Fibroblast of mammary gland (primary cell): ENCODE data around the gene PCID2.

Experiments
- DNase-seq: peaks from one replicate; pipeline ENCODE4 v3.0.0-alpha.2; 2010; ENCODE audit warnings: low read depth
- H3K4me3 ChIP-seq: 2 replicates; pipeline ENCODE4 v1.5.1; 2011; ENCODE audit warnings: low read depth, mild to moderate bottlenecking, low read length, moderate library complexity; ENCODE audit not compliant: control insufficient read depth
- TF ChIP-seq, protein P1 (sequence below): conservative IDR thresholded peaks from 2 replicates; pipeline ENCODE4 v1.5.1; 2011; ENCODE audit warnings: low read depth, low read length, inconsistent platforms; ENCODE audit not compliant: control insufficient read depth, insufficient read depth

The PCID2 gene

DNA sequence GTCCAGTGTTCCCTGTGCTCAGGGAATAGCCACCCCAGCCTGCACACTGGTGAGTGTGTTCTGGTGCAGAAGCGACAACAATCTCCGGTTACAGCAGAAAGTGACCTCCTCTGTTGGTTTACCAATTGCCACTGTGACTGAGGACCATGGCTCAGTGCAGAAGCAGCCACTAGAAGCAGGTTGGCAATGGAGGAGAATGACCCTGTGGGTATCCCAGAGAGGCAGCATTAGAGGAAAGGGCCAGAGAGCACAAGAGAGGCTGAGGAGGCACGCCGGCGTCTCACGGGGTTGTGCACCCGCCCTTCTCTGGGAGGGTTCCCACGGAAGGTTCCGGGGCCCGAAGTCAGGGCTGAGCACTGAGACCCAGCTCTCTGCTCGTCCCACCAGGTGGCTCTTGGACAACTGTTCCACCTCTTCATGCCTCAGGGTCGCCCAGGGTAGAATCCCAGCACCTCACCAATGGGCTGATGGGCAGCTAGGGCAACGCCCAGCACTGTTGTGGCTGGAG, 36.0 kb downstream of the PCID2 start:
- no peak overlapping the region for H3K4me3 ChIP-seq
- TF ChIP-seq, protein P1, sequence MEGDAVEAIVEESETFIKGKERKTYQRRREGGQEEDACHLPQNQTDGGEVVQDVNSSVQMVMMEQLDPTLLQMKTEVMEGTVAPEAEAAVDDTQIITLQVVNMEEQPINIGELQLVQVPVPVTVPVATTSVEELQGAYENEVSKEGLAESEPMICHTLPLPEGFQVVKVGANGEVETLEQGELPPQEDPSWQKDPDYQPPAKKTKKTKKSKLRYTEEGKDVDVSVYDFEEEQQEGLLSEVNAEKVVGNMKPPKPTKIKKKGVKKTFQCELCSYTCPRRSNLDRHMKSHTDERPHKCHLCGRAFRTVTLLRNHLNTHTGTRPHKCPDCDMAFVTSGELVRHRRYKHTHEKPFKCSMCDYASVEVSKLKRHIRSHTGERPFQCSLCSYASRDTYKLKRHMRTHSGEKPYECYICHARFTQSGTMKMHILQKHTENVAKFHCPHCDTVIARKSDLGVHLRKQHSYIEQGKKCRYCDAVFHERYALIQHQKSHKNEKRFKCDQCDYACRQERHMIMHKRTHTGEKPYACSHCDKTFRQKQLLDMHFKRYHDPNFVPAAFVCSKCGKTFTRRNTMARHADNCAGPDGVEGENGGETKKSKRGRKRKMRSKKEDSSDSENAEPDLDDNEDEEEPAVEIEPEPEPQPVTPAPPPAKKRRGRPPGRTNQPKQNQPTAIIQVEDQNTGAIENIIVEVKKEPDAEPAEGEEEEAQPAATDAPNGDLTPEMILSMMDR, result no peak
- DNase-seq, result no peak

DNA sequence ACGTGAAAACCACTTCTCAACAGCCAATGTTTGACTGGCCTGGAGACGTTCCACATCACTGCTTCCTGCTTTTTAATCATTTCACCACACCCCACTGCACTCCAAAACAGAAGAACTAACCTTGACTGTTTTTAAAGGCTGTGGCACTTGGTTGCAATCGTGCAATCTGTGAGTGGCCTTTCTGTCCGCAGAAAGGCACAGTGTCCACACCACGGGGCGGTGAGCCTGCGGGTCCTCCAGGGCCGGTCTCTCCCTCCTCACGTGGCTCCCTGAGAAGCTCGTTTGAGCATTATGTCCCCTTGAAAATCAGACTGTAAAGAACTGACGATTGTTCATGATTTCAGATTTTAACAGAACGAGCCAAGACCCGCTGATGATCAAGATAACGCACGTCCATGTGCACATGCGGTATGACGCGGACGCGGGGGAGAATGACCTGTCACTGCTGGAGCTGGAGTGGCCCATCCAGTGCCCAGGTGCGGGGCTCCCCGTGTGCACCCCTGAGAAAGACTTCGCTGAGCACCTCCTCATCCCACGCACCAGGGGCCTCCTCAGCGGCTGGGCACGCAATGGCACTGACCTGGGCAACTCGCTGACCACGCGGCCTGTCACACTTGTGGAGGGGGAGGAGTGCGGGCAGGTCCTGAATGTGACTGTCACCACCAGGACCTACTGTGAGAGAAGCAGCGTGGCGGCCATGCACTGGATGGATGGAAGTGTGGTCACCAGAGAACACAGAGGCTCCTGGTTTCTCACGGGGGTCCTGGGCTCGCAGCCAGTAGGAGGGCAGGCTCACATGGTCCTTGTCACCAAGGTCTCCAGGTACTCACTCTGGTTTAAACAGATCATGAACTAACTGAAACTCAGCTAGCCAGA, 37.0 kb downstream of the PCID2 start:
- no peak overlapping the region for H3K4me3 ChIP-seq
- no peak for DNase-seq
- TF ChIP-seq, protein P1, result no peak

DNA sequence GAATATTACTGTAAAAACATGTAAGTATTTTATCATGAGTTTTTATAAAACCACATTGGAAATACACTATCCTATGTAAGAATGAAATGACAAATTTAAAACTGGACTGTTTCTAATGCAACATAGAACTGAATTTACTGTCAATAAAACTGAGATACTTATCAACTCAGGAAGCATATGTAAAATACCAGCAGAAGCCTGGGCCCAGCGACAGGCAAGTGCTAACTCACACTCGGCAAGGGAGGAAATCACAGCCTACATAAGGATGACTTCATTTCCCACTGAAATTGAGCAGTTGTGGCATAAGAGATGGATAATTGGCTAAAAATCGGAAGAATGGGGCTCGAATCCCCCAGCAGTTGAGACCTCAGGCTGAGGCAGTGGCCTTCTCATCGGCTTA, 38.0 kb downstream of the PCID2 start:
- TF ChIP-seq, protein P1, result no peak
- H3K4me3 ChIP-seq, result no peak overlapping the region
- DNase-seq, result no peak

DNA sequence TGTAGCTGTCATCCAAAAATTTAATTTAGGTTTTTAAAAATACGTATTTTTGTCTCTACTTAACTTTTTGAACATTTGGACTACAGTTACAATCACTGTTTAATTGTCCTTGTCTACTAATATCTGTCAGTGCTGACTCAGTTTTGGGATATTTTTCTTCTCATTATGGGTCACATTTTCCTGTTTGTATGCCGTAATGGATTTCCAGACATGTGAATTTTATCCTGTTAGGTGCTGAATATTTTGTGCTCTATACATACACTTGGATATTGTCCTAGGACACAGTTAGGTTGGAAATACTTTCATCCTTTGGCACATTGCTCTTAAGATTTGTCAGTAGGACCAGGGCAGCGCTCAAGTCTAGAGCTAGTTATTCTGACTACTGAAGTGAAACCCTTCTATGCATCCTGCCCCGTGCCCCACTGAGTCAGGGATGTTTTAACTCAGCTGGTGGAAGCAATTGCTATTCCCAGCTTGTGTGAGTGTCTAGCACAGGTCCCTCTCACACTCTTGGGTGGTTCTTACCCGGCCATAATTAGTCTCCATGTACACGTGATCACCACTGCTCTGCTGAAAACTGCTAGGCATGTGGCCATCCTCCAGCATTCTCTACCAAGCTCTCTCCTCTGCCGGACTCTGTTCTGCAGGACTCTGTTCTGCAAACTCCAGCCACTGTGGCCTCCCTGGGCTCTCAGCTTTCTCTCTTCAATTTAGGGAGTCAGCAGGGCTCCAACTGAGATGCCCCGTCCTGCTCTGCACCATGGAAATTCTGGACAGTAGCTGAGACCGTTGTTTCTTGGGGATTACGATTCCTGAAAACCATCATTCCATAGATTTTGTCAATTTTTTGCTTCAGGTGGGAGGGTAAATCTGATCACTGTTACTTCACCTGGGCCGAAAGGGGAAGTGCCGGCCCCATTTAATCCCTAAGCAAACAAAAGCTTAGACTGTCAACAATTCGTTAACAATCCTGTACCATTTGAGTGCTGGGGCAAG, 38.9 kb downstream of the PCID2 start:
- DNase-seq, result no peak
- TF ChIP-seq, protein P1, result no peak
- H3K4me3 ChIP-seq, result no peak overlapping the region

DNA sequence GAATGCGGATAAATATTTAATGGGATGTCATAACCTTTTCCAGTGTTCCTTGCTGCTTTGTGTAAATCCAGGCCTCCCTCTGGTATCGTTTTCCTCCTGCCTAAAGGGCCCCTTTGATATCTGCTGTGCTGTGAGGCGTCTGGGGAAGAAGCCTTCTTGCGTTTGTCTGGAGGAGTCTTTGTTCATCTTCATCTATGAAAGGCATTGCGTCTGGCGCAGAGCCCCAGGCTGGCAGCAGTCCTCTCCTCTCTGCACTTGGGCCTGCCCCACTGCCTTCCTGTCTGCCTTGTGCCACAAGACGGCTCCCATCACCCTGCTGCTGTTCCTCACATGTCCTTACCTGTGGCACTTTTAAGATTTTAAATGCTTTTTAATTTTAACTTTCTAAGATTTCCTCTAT, 40.3 kb downstream of the PCID2 start:
- no peak overlapping the region for H3K4me3 ChIP-seq
- TF ChIP-seq, protein P1, result no peak
- no peak for DNase-seq

DNA sequence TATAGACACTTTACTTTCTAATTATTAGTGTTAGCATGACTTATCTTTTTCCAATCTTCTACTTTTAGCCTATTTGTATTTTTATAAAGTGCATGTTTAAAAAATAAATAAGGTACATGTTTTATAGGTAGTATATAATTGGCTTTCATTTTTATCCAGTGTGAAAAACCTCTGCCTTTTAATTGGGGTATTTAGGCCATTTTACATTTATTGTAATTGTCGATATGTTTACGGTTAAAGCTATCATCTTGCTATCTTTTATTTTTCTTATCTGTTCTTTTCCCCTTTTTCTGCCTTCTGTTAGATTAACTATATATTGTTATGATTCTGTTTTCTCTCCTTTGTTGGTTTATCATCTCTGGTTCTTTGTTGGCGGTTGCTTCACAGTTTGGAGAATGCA, 40.9 kb downstream of the PCID2 start:
- DNase-seq, result no peak
- TF ChIP-seq, protein P1, result no peak
- H3K4me3 ChIP-seq, result no peak overlapping the region
